Gastrocnemius medialis (tissue), 4 donors: Measurements from ENCODE around the gene GRXCR2.

ENCODE experiments used
- POLR2A ChIP-seq, 2 donors: fragments of 450-650 bp; IDR thresholded peaks; one replicate each; pipeline ENCODE4 v1.6.1; 2017; ENCODE audit warnings: antibody characterized with exemption in 2 of 2, mild to moderate bottlenecking in 2 of 2, moderate library complexity in 2 of 2
- TF ChIP-seq, protein P1 (sequence below), 5 experiments: fragments of 450-650 bp in 3 of 5; fragments of 200-600 bp in 2 of 5; sonication (generic) in 2 of 5; IDR thresholded peaks in 4 of 5; conservative IDR thresholded peaks in 1 of 5; 1 replicate in 4 of 5; 2 replicates in 1 of 5; pipeline ENCODE4 v1.5.1; 2016 to 2019; ENCODE audit warnings: antibody characterized with exemption in 5 of 5, mild to moderate bottlenecking in 3 of 5, moderate library complexity in 3 of 5

DNA sequence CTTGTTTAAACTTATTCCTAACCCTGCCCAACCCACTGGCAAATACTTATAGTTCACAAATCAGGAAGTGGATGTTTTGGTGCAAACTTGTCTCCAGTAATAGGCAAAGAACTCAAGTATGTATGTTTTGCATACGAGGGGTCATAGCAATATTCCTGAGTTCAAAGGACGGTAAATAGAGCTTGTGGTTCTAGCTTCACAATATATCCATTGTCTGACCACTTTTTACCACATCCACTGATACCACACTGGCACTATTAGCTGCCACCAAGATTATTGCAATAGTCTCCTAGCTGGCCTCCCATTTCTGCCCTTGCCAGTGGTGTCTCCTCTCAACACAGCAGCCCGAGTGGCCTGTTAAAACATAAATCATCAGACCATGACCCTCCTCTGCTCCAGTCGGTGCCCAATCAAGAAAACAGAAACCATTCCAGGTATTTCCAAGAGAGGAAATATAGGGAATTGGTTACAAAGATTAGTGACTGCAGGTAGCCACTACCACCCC, 17.0 kb downstream of the GRXCR2 start:
- TF ChIP-seq, protein P1, sequence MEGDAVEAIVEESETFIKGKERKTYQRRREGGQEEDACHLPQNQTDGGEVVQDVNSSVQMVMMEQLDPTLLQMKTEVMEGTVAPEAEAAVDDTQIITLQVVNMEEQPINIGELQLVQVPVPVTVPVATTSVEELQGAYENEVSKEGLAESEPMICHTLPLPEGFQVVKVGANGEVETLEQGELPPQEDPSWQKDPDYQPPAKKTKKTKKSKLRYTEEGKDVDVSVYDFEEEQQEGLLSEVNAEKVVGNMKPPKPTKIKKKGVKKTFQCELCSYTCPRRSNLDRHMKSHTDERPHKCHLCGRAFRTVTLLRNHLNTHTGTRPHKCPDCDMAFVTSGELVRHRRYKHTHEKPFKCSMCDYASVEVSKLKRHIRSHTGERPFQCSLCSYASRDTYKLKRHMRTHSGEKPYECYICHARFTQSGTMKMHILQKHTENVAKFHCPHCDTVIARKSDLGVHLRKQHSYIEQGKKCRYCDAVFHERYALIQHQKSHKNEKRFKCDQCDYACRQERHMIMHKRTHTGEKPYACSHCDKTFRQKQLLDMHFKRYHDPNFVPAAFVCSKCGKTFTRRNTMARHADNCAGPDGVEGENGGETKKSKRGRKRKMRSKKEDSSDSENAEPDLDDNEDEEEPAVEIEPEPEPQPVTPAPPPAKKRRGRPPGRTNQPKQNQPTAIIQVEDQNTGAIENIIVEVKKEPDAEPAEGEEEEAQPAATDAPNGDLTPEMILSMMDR (IDR thresholded peaks at IDR 0.05 in 4 of 5, conservative IDR thresholded peaks at IDR 0.05 in 1 of 5) = no peak
- no peak for TF ChIP-seq POLR2A (IDR thresholded peaks at IDR 0.05)
